Esophagus mucosa (tissue), 1 donor: Measurements from ENCODE around the gene TYK2. TPM values are rescaled to one million over a fixed set of nuclear protein-coding genes. Genes with fewer than 3 reads are reported as not detected.
"Not testable (repeated sequence)": the region's sequence is repeated elsewhere in the genome, so short reads cannot be mapped to it uniquely, and the experiment has no call there.

Source experiments
- ATAC-seq: fragments of 200-7000 bp; cut with Tn5 transposase; one replicate; pipeline ENCODE4 v1.9.1; 2020
- total RNA-seq: library from RNA; stranded (reverse); gene quantifications from one replicate; pipeline ENCODE4 v1.2.4, GENCODE V29; 2023
- donor health status: DM: yes; HTN: yes; CAD: no.

The TYK2 gene
- total RNA-seq, 1 donor from 2014 or later = 51.1 TPM

DNA sequence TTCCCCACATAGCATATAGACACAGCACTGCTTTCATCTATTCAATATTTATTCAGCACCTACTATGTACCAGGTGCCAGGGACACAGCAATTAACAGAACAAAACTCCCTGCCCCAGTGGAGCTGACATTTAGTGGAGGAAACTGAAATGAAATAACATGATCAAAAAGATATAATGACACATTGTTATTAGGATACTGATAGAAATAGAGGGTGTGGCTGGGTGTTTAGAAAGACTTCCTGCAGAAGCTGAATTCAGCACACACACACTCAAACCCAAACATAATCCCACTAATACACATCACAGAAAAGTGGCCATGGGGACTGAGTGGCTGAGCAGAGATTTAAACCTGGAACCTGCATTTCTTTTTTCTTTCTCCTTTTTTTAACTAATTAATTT lies 26.7 kb upstream of the TYK2 start:
- no peak for ATAC-seq

DNA sequence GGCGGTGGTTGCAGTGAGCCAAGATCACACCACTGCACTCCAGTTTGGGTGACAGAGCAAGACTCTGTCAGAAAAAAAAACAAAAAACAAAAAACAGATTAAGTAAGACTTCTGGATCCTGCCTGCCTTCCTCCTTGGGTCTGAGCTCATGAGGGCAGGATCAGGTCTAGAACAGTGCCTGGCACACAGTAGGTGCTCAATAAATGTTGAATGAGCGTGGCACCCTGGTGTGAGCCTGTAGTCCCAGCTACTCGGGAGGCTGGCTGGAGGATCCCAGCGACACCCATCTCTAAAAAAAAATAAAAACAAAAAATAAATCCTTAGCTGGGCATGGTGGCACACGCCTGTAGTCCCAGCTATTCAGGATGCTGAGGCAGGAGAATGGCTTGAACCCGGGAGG lies 25.8 kb upstream of the TYK2 start:
- no peak for ATAC-seq

DNA sequence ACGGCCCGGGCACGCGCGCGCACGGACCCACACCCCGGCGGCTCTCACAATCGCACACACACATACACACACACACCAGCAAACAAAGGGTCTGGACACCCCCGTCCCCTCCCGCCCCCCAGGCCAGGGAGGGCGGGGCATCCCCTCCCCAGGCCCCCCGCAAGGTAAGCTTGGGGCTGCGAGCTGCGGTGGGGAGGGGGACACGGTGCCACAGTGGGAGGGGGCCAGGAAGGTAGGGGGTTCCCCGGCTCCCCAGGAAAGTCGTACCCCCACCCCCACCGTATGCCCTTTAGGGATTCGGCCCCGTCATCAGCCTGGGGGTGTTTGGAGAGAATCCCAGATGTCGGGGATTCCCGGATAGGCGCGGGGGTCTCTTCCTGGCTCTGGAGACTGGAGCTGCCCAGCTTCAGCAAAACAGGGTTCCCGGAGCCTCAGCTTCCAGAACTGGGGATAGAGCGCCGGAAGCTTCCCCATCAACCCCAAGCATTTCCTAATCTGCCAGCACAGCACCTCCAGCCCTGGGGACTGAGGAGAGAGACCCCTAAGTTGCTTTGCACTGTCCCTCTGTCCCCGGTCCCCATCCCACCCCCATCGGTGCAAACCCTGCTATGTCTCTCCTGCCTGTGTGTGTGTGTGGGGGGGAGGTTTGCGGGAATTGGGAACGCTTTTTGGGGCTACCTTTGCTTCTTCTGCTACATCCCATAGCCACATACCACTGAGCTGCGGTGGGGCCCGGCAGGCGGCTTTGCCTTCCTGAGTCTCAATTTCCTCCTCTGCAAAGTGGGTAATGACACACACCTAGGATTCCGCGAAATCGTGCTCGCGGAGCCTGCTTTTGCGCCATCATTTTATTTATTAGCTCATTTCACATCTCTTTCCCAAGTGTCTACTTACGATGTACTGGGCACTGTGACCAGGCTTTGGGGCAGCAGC lies 24.8 kb upstream of the TYK2 start:
- peak; percentile 0 for ATAC-seq

DNA sequence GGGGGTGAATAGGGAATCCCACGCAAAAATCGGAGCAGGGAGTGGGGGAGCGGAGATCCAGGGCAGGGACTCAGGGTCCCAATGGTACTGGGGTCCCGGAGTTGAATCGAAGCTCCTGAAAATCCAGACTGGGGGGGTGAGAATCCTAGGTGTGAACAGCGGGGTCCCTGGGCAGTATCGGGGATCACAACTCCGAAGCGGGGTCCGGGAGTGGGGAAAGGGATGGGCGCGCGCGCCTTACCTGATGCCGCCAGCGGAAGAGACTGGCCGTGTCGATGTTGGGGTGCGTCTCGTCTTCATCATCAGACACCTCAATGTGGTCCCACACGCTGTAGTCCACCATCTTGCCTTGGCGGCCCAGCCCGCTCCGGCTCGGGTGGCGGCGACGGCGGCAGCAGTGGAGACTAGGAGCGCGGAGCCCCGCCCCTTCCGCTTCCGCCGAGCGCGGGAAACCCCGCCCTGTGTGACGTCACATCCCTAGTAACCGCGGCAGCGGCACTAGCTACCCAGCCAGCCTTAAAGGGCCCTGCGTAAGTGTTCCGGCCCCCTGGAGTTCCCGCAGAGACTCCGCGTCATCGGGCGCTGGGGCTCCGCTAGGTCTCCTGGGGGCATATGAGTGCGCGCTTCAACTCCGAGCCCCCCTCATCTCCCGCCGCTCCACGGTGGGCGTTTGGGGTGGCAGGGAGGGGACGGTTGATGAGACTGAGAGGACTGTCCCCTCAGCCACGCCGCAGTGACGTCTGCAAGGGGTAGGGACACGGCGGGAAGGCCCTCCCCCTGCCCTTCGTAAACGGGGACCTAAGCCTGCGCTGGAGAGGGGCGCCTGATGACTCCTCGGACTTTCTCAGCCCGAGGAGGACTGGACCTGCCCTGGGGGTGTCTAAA lies 23.0 kb upstream of the TYK2 start, which contains the start of gene CDC37:
Gene CDC37, minus strand, starts transcription at position 406 of the 885 bp plus-strand sequence. Its CDS starts 63 bp downstream, at position 343.
- ATAC-seq = peak; percentile 94

DNA sequence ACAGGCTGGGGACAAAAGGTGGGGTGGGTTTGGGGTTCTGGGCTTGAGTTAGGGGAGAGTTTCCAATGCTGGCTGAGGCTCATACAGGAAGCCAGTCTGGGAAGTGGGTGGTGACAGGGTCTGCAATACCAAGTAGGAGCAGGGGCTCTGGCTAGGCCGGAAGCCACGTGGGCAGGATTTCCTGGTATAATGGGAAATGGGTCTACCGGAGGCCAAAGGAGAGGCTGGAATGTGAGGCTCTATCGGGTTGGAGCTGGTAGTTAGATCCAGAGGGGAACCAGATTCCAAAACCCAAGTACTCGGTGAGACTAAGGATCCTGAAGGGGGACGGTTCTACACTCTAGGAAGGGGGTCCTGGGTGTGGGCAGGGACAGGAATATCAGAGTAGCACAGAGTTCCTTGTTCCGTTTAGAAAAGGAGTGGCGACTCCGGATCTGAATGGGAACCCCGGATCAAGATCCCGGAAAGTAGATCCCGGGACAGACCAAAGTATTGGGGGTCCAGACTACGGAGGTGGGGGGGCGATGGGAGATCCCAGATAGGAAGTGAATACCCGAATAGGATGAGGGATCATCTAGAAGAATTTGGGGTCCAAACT lies 22.2 kb upstream of the TYK2 start:
- no peak for ATAC-seq

DNA sequence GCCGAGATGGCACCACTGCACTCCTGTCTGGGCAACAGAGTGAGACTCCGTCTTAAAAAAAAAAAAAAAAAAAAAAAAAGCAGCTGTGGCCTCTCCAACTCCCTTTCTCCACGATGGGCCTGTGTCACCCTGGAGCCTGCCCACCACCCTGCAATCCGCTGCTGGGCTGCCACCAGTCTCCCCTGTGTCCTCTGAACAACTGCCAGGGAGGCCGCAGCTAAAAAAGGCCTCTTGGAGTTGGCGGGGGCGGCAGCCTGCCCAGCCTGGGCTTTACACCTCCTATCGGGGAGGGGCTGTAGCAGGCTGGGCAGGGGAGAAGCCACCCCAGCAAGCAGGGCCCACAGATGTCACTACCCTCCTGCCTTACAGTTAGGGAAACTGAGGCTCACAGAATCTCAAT lies 19.5 kb upstream of the TYK2 start:
- ATAC-seq = no peak

DNA sequence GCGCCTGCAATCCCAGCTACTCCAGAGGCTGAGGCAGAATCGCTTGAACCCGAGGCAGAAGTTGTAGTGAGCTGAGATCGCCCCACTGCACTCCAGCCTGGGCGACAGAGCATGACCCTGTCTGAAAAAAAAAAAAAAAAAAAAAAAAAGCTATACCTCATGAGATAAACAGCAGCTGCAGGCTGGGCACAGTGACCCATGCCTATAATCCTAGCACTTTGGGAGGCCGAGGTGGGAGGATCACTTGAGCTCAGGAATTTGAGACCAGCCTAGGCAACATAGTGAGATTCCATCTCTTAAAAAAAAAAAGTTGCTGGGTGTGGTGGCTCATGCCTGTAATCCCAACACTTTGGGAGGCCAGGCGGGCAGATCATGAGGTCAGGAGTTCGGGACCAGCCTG lies 19.0 kb upstream of the TYK2 start:
- ATAC-seq = not testable (repeated sequence)

DNA sequence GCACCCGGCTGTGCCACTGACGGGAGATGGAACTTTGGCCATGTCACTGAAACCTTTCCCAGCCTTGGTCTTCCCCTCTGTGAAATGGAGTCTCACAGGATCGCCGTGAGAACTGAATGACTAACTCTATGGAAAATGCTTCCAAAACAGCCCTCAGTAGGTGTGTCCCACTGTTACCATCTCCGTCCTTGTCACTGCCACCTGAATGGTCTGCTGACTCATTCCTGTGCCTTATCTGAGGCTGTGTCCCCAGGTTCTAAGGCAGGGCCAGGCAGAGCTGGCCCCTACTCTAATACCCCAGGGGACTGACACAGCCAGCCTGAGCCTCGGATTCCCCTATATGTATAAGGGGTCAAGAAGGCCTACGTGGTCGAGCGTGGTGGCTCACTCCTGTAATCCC lies 18.4 kb upstream of the TYK2 start:
- ATAC-seq = no peak

DNA sequence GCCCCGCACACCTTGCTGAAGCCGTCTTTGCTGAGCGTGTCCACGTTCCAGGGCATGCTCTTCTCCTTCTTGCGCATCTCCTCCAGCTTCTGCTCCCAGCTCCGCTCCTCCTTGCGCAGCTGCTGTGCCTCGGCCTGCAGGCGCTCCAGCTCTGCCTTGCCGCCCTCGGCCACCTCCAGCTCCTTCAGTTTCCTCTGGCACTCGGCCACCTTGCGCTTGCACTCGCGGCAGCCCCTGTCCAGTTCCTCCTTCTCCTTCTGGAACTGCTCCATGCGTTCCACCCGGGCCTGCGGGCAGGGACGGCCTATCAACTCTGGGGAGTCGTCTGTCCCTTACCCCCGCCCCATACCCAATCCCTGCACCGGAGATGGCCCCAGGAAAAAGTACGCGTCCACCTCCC lies 15.5 kb upstream of the TYK2 start:
- no peak for ATAC-seq

DNA sequence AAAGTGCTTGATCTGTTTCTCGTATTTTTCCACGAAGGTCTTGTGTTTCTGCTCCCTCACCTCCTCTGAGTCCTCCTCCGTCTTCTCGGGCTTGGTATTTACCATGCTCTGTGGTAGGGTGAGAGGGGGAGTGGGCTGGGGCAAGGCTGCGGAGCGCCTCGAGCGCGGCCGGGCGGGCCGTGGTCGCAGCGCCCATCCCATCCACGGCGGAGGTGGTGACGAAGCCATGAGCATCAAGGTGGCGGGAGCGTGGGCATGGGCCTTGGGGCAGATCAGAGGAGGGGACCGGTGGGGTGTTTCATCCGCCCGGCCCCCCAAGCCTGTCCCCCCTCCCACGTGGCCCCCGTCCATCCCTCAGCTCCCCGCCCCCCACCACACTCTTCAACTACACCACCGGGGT lies 15.1 kb upstream of the TYK2 start:
- ATAC-seq = no peak

DNA sequence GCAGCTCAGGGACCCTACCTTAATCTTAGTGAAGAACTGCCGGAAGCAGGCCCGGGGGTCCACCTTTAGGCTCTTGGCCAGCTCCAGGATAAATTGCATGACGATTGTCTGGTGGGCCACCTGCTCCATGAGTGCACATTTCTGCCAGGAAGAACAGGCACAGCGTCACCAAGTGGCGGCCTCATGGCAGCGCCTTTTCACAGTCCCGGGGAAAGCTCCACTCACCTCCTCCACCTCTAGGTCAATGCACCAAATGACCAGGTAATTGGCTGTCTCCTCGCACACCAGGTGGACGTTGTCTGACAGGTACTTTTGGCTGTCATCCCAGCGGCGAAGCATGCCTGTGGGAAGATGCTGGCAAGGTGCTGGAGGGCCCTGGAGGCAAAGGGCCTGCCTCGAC lies 14.6 kb upstream of the TYK2 start:
- ATAC-seq = no peak

DNA sequence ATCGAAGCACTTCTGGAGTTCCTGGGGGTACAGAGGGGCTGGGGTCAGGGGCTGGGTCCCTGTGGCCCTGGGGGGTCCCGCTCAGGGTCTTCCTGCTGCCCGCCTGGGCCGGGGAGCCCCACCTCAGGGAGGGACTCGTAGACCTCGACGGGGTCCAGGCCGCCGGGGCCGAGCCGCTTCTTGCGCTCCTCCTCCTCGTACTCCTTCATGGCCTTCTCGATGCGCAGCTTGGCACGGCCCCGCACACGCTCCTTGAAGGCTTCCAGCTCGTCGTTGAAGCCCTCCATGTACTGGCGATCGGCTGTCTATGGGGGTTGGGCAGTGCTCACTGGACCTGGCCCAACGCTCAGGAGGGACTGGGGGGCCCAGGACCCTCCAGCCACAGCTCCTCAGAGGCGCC lies 12.8 kb upstream of the TYK2 start:
- ATAC-seq = peak; percentile 6

DNA sequence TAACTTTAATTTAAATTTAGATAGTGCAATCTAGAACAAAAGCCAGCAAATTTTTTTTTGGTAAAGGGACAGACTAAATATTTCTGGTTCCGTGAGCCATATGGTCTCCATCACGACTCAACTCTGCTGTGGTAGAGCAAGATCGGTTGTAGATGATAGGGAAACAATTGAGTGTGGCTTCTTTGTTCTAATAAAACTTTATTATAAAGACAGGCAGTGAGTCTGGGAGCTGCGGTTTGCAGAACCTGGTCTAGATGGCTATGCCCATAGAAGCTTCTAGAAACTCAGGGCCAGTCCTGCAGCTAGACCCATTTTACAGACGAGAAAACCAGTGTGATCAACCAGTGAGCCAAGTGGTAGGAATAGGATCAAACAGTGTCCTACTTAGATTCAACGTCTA lies 11.7 kb upstream of the TYK2 start:
- ATAC-seq = no peak

DNA sequence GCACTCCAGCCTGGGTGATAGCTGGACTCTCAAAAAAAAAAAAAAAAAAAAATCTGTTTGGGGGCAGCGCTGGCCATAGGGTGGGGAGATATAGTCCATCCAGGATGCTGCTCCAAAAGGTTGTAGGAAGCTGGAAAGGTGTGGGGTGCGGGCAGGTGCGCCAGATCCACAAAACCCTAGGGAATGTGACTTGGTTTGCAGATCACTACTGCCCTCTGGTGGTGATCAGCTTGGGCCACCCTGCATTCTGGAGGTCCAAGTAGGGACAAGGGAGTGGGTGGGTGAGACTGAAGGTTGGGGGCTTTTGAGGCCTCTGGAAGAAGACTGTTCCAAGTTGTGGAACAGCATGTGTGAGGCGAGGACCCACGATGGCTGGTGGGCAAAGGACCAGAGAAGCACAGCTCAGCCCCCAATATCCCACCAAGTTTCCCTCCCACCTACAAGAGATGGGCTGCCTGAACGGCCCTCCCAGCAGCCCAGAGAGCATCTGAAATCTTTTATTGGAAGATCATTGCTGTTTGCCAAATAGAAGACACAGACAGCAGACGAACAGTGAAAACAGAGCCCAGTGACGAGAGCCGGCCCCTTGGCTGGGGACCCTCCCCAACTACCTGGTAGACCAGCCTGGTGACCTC lies 10.4 kb upstream of the TYK2 start:
- peak; percentile 69 for ATAC-seq

DNA sequence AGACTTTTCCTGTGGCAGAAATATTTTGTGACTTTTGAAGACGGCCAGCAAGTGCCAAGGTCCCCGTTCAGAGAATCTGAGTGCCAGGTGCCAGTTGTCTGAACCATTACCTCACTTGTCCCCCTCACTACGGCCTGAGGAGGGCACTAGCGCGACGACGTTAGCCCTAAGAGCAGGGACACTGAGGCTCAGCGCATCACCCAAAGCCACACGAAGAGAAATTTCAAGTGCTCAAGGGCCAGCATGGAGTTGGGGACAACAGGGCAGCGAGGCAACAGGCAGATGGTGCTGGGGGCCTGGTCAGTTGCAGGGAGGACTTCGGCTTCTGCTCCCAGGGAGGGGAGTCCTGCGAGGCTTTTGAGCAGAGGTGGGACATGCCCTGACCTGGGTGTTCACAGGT lies 9.5 kb upstream of the TYK2 start:
- peak; percentile 5 for ATAC-seq

DNA sequence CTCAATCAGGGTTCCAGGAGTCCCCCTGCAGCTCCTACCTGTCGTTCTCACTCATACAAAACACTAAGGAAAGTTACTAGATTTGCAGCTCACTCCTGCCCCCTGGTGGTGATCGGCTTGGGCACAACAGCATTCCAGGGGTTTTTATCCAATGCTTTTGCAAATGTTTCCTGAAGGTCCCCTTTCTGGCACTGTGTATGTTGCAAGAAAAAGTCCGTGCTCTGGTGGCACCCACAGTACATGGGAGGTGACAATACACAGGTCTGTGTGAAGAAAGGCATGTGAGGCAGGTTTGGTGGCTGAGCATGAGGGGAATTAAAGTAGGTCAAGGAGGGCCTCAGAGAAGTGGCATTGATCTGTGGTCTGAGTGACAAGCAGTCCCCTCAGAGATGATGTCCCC lies 8.6 kb upstream of the TYK2 start:
- ATAC-seq = peak; percentile 65

DNA sequence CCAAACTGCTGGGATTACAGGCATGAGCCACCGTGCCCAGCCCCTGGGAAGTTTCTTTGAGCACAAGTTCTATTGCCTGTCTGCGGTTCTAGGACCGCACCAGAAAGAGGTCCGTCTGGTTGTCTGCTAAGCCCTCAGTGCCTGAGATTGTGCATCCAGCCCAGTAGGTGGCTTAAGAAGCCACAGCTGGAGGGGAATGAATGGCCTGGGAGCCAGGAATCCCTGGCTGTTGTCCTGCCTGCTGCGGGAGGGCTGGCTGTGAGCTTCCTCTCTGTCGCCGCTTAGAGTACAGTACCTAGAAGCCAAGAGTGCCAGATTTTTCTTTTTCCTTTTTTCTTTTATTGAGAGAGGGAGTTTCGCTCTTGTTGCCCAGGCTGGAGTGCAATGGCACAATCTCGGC lies 4.2 kb upstream of the TYK2 start:
- no peak for ATAC-seq

DNA sequence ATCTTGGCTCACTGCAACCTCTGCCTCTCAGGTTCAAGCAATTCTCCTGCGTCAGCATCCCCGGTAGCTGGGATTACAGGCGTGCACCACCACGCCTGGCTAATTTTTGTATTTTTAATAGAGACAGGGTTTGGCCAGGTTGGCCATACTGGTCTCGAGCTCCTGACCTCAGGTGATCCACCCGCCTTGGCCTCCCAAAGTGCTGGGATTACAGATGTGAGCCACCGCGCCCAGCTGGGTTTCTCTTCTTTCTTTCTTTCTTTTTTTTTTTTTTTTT lies 2.8 kb upstream of the TYK2 start:
- ATAC-seq = not testable (repeated sequence)

DNA sequence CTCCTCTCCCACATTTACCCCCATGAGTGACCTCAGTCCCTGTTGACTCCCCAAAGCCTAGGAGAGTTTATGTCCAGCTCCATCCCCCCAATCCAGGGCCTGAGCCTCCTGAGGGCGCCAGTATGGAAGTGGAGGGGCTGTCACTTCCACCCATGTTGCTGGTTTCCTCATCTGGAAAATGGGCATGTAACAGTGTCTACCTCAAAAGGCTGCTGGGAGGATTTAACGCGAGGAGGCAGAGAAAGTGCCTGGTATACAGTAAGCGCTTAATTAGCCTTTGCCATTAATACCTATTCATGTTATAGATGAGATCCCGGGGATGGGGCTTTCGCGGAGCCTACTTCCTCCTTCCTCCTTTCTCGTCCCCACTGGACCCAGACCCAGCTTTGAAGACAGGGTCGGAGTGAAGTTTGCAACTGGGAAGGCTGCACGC lies 476 bp downstream of the TYK2 start:
- no peak for ATAC-seq

DNA sequence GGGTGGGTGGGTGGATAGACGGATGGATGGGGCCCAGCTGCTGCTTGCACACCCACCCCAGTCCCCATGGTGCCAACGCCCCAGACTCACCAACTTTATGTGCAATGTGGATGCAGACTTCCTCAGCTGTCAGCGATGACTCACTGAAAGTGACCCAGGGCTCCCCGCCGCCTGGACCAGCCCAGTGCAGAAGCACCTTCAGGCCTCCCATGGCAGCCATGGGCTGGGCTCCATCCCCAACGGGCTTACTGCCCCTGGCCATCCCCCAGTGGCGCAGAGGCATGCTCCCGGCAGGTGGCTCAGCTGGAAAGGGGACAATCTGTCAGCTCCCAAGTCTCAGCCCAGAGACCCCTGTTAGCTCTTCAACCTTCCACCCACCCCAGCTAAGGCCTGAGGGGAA lies 2.2 kb downstream of the TYK2 start:
- ATAC-seq = no peak

DNA sequence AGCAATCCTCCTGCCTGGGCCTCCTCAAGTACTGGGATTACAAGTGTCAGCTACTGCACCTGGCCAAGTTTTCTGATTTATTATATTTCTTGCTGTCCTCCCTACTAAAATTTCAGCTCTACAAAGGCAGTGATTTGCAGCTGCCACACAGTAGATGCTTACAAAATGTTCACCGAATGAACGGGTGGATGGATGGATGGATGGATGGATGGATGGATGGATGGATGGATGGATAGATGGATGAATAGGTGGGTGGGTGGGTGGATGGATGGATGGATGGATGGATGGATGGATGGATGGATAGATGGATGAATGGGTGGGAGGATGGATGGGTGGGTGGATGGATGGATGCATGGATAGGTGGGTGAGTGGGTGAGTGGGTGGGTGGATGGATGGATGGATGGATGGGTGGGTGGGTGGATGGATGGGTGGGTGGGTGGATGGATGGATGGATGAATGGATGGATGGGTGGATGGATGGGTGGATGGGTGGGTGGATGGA lies 3.2 kb downstream of the TYK2 start:
- not testable (repeated sequence) for ATAC-seq

DNA sequence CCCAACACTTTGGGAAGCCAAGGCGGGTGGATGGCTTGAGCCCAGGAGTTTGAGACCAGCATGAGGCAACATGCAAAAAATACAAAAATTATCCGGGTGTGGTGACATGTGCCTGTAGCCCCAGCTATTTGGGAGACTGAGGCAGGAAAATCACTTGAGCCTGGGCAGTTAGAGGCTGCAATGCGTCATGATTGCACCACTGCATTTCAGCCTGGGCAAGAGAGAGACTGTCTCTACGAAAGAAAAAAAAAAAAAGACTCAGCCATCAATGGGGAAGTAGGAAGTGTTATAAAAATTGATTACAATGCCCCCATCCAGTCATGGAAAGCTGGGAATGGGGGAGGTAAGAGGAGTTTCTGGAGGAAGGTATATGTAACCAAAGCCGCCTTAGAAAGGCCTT lies 5.4 kb downstream of the TYK2 start:
- no peak for ATAC-seq

DNA sequence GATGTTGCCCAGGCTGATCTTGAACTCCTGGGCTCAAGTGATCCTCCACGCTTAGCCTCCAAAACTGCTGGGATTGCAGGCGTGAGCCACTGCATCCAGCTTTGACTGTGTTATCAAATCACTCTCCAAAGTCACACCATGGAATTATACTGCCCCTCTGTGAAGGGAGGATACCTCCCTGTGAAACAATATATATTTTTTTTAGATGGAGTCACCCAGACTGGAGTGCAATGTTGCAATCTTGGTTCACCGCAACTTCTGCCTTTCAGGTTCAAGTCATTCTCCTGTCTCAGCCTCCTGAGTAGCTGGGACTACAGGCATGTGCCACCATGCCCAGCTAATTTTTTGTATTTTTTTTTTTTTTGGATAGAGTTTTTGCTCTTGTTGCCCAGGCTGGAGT lies 7.7 kb downstream of the TYK2 start:
- no peak for ATAC-seq
